ENCODE measurements around the gene EN2.

The EN2 gene

DNA sequence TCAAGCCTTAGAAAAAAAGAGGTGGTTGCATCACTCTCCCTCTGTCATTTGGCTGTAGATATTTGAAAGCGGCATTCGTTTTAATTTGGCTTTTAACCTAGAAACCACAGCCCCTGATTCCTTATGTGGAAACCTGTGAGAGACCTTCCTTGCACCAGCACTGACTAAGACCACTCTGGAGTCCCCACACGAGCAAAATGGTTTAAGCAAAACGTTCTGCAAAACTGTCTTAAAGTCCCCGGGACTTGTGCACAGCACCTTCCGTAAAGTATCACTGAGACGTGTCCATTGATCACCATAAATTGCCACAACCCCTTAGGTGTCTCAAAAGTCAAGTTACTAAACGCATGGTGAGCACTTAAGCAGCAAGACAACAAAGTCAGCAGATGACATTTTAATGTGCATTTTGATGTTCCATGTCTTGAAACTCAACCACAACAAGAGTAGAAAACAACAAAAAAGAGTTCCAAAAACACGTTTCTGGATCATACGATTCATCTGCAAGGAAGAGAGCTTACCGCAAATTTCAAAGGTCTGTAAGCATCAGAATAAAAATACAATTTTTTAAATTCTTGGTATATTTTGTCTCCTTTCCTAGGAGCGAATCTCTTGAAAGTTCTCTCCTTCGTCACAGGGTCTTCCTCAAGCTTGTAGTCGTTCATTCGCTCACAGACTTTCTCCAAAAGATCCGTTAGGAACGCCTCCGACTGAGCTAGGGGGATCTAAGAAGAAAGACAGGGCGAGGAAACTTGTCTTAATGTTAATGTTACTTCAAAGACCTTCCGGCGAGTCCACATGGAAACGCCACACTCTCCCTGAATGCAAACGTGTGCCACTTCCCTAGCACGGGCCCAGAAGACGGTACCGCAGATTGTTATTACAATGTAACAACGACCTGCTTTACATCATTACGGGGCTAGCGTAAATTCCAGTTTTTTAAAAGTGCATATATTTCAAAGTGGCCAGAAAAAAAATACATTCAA, 50.7 kb downstream of the EN2 start:
- peak; percentile 57 for DNase-seq (ENCODE audit: low spot score)

DNA sequence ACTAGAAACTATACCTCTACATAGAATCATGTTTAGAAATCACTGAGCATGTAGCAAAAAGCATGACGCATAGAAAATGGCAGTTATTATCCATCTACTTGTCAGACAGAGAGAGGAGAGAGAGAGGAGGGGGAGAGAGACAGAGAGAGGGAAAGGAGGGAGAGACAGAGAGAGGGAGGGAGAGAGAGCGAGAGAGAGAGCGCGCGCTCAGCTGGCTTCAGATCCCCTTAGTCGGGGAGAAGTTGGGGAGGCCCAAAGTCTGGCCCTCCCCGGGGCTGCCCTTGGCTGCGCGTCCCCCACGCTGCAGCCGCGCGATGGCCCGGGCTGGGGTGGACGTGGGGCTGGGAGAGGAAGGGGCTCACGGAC, 51.4 kb downstream of the EN2 start:
- peak; percentile 80 for DNase-seq (ENCODE audit: low spot score)

DNA sequence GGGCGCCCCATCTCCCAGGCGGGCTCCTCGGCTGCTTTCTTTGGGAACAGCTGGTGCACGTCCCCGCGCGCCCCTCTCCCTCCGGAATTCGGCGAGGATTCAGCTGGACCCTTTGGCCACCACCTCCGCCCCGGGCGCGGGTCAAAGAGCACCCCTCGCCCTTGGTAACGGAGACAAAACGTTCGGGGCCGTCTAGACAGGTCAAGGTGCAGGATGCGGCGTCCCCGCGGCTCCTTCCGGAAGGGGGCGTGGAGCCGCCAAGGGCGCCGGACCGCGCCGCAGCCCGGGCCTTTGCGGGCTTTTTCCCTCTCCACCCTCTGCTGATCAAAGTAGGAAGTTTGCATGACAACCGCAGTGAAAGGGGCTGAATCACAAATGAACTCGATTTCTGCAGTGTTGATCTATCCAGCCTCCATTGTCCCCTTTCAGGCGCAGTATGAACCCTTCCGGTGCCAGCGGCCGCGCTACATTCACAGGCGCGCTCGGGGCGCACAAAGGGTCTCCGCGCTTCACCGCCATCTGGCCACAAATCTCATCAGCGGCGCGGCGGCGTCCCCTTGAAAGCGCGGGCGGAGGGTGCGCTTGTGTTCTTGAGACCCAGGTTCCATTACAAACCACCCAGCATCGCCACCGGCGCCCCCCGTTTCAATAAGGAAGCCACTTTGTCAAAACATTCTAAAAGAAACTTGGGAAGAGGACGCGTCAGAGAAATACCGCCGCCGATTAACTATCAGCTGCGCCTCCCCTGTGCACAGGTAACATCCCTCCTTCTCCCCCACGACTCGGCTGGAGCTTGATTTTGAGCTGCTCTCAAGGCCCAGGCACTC, 52.0 kb downstream of the EN2 start:
- peak; percentile 71 for DNase-seq (ENCODE audit: low spot score)

DNA sequence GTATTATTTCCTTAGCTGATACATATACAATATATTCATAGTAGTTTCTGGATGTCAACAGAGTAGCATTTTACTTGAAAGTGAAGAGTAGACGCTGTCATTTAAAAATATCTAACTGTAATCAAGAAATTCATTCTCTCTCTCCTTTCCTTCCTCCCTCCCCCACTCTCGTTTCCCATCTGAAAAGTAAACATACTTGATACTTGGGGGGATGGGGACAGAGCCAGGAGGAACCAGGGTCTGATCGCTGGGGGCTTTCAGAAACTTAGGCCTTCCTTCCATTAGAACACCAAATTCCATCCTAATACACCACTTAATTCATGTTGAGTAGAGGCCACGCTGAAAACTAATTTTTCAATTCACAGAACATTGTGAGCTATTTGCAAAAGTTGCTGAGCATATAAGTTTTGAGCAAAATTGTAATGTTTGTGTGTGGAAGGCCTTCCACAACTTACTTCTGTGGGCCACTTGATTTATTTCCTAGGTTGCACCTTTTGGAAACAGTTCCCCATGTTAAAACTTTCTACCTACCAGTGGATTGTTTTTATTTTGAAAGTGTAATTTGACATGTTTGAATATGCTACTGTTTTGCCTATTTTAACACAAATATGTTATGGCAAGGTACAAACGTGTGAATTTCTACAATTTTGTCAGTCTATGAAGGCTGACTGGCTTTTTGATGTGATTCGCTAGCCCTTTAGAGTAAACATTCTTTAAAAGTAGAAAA, 53.2 kb downstream of the EN2 start:
- DNase-seq (ENCODE audit: low spot score), result peak; percentile 58

DNA sequence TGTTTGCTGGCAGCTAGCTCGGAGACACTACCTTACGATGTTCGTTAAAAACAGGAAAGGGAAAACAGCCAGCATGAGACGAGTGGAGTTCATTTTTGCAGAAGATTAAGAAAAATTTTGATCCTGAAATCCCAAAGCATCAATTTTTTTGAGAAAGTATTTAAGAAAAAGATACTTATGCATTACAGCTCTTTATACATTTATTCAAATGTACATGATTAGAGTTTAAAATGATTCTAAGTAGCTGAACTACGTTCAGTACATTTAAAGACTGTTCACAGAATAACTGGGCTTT, 53.7 kb downstream of the EN2 start:
- no peak for DNase-seq (ENCODE audit: low spot score)

DNA sequence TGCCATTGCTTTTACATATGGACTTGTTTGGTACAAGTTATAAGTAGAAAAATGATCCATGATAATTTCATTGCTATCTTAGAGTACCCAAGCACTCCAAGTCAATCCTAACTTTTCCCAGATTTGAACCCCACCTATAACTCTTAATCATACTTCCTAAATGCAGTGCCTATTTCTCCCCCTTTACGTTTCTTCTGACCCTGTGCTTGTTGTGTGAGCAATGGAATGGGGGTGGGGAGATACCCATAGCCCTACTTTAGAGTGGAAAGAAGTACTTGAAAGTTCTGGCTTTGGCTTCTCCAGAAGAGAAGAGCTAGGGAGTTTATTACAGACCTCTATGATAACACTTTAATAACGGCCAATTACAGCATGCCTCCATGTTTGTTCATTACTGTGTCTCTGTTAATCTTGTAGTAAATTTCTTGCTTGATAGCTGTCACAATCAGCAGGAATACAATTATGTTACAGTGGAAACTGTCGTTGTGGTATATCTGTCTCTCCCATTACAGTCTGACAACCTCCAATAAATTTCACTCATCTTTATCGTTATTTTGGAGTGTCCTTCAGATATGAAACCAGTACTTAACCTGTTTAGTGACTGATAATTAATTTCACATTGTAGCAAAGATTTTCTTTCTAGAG, 54.4 kb downstream of the EN2 start:
- peak; percentile 73 for DNase-seq (ENCODE audit: low spot score)

DNA sequence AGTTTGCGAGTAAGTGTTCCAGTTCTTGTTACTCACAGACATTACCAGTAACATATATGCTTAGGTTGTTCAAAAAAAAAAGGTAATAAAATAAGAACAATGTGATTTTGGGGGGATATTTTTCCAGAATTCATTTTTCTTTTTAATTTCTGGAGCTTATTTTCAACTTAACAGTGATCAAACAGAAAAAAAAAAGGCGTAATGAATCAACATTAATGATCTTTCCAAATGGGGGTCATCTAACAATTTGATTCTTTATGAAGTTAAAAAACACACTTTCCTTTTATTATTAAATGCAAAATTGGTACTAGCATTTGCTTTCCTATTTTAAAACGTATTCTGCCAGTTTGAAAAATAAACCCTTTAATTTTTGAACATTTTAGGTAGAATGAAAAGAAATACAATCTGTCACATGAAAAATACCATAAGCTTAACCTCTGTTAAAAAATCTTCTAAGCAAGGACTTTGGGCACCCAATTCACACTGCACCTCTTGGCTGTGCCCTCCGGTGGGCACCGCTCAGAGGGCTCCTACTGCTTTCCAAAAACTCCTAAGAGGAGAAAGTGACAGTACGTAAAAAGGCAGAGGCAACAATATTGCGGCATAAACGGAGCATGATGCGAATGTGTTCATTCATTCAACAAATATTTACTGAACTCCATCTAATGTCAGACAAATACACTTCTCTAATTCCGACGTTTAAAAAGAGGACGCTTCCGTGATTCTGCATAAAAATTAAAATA, 55.8 kb downstream of the EN2 start:
- peak; percentile 53 for DNase-seq (ENCODE audit: low spot score)

DNA sequence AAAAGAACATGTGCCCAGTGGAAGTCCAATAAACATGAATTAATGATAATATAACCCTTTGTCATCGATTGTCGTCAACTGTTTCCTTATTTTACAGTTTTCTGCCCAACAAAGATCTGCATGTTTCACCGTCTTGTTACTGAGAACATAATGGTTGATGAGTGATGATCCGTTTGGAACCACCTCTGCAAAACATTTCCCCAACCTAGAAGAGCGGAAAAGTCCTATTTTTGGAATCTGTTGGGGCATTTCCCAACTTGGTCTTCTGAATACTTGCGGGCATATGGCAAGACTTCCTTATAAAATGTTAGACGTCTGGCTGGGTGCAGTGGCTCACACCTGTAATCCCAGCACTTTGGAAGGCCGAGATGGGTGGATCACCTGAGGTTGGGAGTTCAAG, 56.4 kb downstream of the EN2 start:
- DNase-seq (ENCODE audit: low spot score), result peak; percentile 62

Measured in cerebellar cortex (tissue), 1 donor.